HepG2 (cell line): ENCODE measurements around the gene TOM1L2. TPM values are rescaled to one million over a fixed set of nuclear protein-coding genes. Genes with fewer than 3 reads are reported as not detected.

Experiments used
- ATAC-seq: fragments of 200-7000 bp; cut with Tn5 transposase; 3 replicates; pipeline ENCODE4 v1.9.1; 2020; ENCODE audit warnings: mild to moderate bottlenecking, moderate library complexity
- BruUV-seq: library from RNA; stranded (reverse); fragments of 400-500 nt; replicated peaks from 2 replicates; lab custom pipeline; 2021; lab: Mats Ljungman, UMichigan
- CTCF ChIA-PET: fragments of 300-600 bp; formaldehyde crosslinking; extraction: SDS; loops from one replicate; lab custom pipeline; 2021; ENCODE audit warnings: low total read pairs, inconsistent platforms, low intra/inter-chr PET ratio; lab: Yijun Ruan, JAX
- POLR2A ChIA-PET: fragments of 350-600 bp; sonication (Branson Sonifier 250); formaldehyde crosslinking; loops from one replicate; lab custom pipeline; 2020; ENCODE audit warnings: antibody characterized with exemption, inconsistent platforms; lab: Yijun Ruan, JAX
- DNase-seq: peaks from one replicate; pipeline ENCODE4 v3.0.0-alpha.2; 2015; ENCODE audit warnings: low spot score
- FAIRE-seq: peaks from 3 replicates; lab custom pipeline; 2011; peaks lifted over from hg19 to GRCh38; lab: Jason Lieb, UNC
- H2AFZ ChIP-seq: one replicate; pipeline ENCODE4 v1.6.1; 2011; ENCODE audit warnings: low read length, inconsistent platforms
- H3K27ac ChIP-seq: fragments of 300-600 bp; 3 replicates; pipeline ENCODE4 v1.8.0; 2011; ENCODE audit warnings: mixed run types, mild to moderate bottlenecking, mixed read lengths, low read length, inconsistent platforms; ENCODE audit not compliant: insufficient read depth; ENCODE audit errors: extremely low read length
- H3K27me3 ChIP-seq, 2 experiments: fragments of 200-600 bp in 1 of 2; 2 replicates in 1 of 2; 3 replicates in 1 of 2; pipeline versions ENCODE4 v1.6.0 to v1.8.0; 2011; ENCODE audit warnings: low read length in 2 of 2, mild to moderate bottlenecking in 2 of 2, moderate library complexity in 2 of 2, inconsistent platforms in 1 of 2; ENCODE audit not compliant: insufficient read depth in 2 of 2, control insufficient read depth in 1 of 2
- H3K36me3 ChIP-seq, 2 experiments: fragments of 200-600 bp in 1 of 2; replicated peaks in 1 of 2; 2 replicates in 1 of 2; 3 replicates in 1 of 2; pipeline versions ENCODE4 v1.5.1 to v1.8.0; 2011; ENCODE audit warnings: low read length in 2 of 2, inconsistent platforms in 1 of 2; ENCODE audit not compliant: insufficient read depth in 2 of 2, control insufficient read depth in 1 of 2
- H3K4me1 ChIP-seq: 2 replicates; pipeline ENCODE4 v1.5.1; 2012; ENCODE audit warnings: low read length, inconsistent platforms; ENCODE audit not compliant: insufficient read depth
- H3K4me2 ChIP-seq: 2 replicates; pipeline ENCODE4 v1.6.0; 2011; ENCODE audit warnings: low read depth, low read length, inconsistent platforms
- H3K4me3 ChIP-seq, 3 experiments: fragments of 200-600 bp in 1 of 3; sonication (generic), shearing (Covaris generic) in 1 of 3; replicated peaks in 1 of 3; 2 replicates each; pipeline ENCODE4 v1.5.1; 2011 to 2016; ENCODE audit warnings: low read length in 3 of 3, inconsistent platforms in 2 of 3, low read depth in 2 of 3, mild to moderate bottlenecking in 2 of 3, control low read depth in 1 of 3, mixed read lengths in 1 of 3; ENCODE audit not compliant: insufficient read depth in 1 of 3
- H3K79me2 ChIP-seq: one replicate; pipeline ENCODE4 v1.6.1; 2011; ENCODE audit warnings: low read length, inconsistent platforms; ENCODE audit not compliant: insufficient read depth
- H3K9ac ChIP-seq: 2 replicates; pipeline ENCODE4 v1.6.0; 2011; ENCODE audit warnings: mild to moderate bottlenecking, low read depth, low read length, inconsistent platforms; ENCODE audit not compliant: insufficient read depth
- H3K9me3 ChIP-seq: 2 replicates; pipeline ENCODE4 v1.5.1; 2012; ENCODE audit warnings: mild to moderate bottlenecking, low read length
- H4K20me1 ChIP-seq: 2 replicates; pipeline ENCODE4 v1.6.0; 2011; ENCODE audit warnings: inconsistent platforms, mild to moderate bottlenecking, low read length, moderate library complexity; ENCODE audit not compliant: insufficient read depth
- ADNP ChIP-seq: sonication (generic); formaldehyde crosslinking; IDR thresholded peaks from 2 replicates; pipeline ENCODE4 v1.4.0; 2020; ENCODE audit warnings: missing genetic modification reagents
- ATM ChIP-seq: fragments of 450-650 bp; IDR thresholded peaks from 2 replicates; pipeline ENCODE4 v1.7.1; 2017; ENCODE audit warnings: mild to moderate bottlenecking, borderline replicate concordance
- DMAP1 ChIP-seq: IDR thresholded peaks from 2 replicates; pipeline ENCODE4 v1.6.1; 2016
- FOXJ3 ChIP-seq: sonication (generic); formaldehyde crosslinking; IDR thresholded peaks from 2 replicates; pipeline ENCODE4 v1.4.0; 2020; ENCODE audit warnings: missing genetic modification reagents, mild to moderate bottlenecking, borderline replicate concordance
- HMG20A ChIP-seq: IDR thresholded peaks from 2 replicates; pipeline ENCODE4 v1.6.1; 2016; ENCODE audit warnings: borderline replicate concordance
- HOXA3 ChIP-seq: sonication (generic); formaldehyde crosslinking; IDR thresholded peaks from 2 replicates; pipeline ENCODE4 v1.5.0; 2020; ENCODE audit warnings: missing genetic modification reagents
- RCOR2 ChIP-seq: IDR thresholded peaks from 2 replicates; pipeline ENCODE4 v1.6.1; 2016; ENCODE audit warnings: missing biosample characterization, missing genetic modification reagents
- ZNF878 ChIP-seq: sonication (generic); formaldehyde crosslinking; IDR thresholded peaks from 2 replicates; pipeline ENCODE4 v1.8.1; 2023; ENCODE audit warnings: mild to moderate bottlenecking, missing genetic modification reagents, moderate library complexity
- ZNF879 ChIP-seq: sonication (generic); formaldehyde crosslinking; IDR thresholded peaks from 2 replicates; pipeline ENCODE4 v1.8.1; 2023; ENCODE audit warnings: missing genetic modification reagents
- WGBS: methylation state at CpG from one replicate; pipeline ENCODE4 v1.1.6; 2017; ENCODE audit warnings: low lambda C conversion rate; 5-methylcytosine and 5-hydroxymethylcytosine counted together
- in situ Hi-C: cut with HindIII; loops from 2 replicates; pipeline ENCODE4 v1.10.0; 2017; ENCODE audit warnings: low pct_unique_long_range_greater_than_20kb; ENCODE audit not compliant: extremely low pct_ligation_motif_present
- intact Hi-C: fragments of 100-400 bp; cut with micrococcal nuclease; formaldehyde crosslinking; loops from one replicate; pipeline ENCODE4 v1.10.0; 2022; ENCODE audit not compliant: unreplicated experiment
- polyA plus RNA-seq, 8 experiments: library from polyadenylated mRNA; depleted of rRNA in 3 of 8; stranded (reverse) in 7 of 8; unstranded in 1 of 8; fragments of >200 nt; fragmentation: Illumina TruSeq in 4 of 8; extraction: Trizol in 4 of 8; gene quantifications; 2 replicates each; pipeline versions ENCODE4 v1.2.1 to v1.2.3, GENCODE V29; 2011 to 2016; ENCODE audit warnings: low read depth in 4 of 8, missing spikeins in 1 of 8, mixed read lengths in 1 of 8; ENCODE audit not compliant: insufficient read depth in 1 of 8
- total RNA-seq, 5 experiments: library from RNA; depleted of rRNA; stranded (reverse); fragments of >200 nt; fragmentation: Illumina TruSeq; extraction: Trizol; gene quantifications; 2 replicates each; pipeline ENCODE4 v1.2.3, GENCODE V29; 2016; ENCODE audit warnings: low read depth in 1 of 5
- TF ChIP-seq, protein P1 (sequence below): sonication (generic); formaldehyde crosslinking; IDR thresholded peaks from 2 replicates; pipeline ENCODE4 v1.8.1; 2022; ENCODE audit warnings: low read depth, mild to moderate bottlenecking, missing genetic modification reagents
- TF ChIP-seq, protein P2 (sequence below): sonication (generic); formaldehyde crosslinking; conservative IDR thresholded peaks from 2 replicates; pipeline ENCODE4 v1.8.0; 2022; ENCODE audit warnings: mild to moderate bottlenecking, moderate library complexity, missing genetic modification reagents
- TF ChIP-seq, protein P3 (sequence below): sonication (generic); formaldehyde crosslinking; conservative IDR thresholded peaks from 2 replicates; pipeline ENCODE4 v1.4.0; 2020; ENCODE audit warnings: mild to moderate bottlenecking, missing genetic modification reagents, moderate library complexity

The TOM1L2 gene
- total and polyA plus RNA-seq, 2 of the 13 experiments (the other 11 are each of a cell fraction or from before 2014, with no cell fraction given): 4.7 to 7.4 TPM

DNA sequence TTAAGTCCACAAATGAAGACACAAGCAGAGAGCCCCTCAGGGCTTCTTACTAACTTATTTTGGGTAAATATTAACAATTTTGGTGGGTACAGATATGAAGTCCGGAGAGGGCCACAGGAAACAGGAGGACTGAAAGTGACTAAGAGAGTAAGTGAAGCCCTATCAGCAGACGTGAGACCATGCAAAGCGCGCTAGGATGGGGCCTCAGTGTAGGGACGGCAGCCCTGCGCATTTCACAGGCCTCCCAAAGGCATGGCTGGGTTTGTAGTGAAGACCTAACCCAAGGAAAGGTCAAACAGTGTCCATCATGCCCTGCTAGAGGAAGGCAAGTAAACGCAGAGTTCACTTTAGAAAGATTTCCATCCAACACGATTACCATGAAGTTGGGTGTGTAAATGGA lies 75.5 kb downstream of the TOM1L2 start:
- BruUV-seq: no TSS peak
- Histone ChIP-seq H3K4me2 (no peak overlapping the region), H3K4me1 (peaks cover 51% of the 10 kb centered on the region), H3K79me2 (no peaks in the 10 kb centered on the region), H4K20me1 (no peaks in the 10 kb centered on the region), H3K36me3 (0 out of 5 replicates have a peak, but pooled peaks cover 0 to 2% of the 10 kb centered on the region in 2 experiments), H3K4me3 (no peak overlapping the region), H3K27me3 (no peaks in the 10 kb centered on the region), H3K27ac (peak overlapping the region; percentile 4), H3K9me3 (no peaks in the 10 kb centered on the region), H3K9ac (no peak overlapping the region), H2AFZ (no peak overlapping the region)
- FAIRE-seq (no peak), DNase-seq (no peak), ATAC-seq (no peak)
- ChIA-PET POLR2A (no interaction called here), CTCF (no interaction called here)
- in situ Hi-C loops (loop anchor here (10.0 kb wide), 1 partner anchor 138 kb away; the partner anchor contains the start of genes ATPAF2 and GID4), intact Hi-C loops (no loop called here)
- 69% methylated on average over 8 of the region's 8 CpGs for WGBS
- TF ChIP-seq, protein P1, sequence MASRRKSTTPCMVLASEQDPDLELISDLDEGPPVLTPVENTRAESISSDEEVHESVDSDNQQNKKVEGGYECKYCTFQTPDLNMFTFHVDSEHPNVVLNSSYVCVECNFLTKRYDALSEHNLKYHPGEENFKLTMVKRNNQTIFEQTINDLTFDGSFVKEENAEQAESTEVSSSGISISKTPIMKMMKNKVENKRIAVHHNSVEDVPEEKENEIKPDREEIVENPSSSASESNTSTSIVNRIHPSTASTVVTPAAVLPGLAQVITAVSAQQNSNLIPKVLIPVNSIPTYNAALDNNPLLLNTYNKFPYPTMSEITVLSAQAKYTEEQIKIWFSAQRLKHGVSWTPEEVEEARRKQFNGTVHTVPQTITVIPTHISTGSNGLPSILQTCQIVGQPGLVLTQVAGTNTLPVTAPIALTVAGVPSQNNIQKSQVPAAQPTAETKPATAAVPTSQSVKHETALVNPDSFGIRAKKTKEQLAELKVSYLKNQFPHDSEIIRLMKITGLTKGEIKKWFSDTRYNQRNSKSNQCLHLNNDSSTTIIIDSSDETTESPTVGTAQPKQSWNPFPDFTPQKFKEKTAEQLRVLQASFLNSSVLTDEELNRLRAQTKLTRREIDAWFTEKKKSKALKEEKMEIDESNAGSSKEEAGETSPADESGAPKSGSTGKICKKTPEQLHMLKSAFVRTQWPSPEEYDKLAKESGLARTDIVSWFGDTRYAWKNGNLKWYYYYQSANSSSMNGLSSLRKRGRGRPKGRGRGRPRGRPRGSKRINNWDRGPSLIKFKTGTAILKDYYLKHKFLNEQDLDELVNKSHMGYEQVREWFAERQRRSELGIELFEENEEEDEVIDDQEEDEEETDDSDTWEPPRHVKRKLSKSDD (CRISPR knock-in tag): 0 out of 2 replicates have a peak, but pooled peaks have one; percentile 25
- TF ChIP-seq HOXA3 (CRISPR knock-in tag) (peak; percentile 41; the same call in 1 of the 2 replicates), RCOR2 (CRISPR knock-in tag) (no peak), FOXJ3 (CRISPR knock-in tag) (no peak), HMG20A (no peak), ZNF879 (CRISPR knock-in tag) (no peak), DMAP1 (no peak), ATM (no peak), ADNP (CRISPR knock-in tag) (no peak), ZNF878 (CRISPR knock-in tag) (no peak)
- TF ChIP-seq, protein P2, sequence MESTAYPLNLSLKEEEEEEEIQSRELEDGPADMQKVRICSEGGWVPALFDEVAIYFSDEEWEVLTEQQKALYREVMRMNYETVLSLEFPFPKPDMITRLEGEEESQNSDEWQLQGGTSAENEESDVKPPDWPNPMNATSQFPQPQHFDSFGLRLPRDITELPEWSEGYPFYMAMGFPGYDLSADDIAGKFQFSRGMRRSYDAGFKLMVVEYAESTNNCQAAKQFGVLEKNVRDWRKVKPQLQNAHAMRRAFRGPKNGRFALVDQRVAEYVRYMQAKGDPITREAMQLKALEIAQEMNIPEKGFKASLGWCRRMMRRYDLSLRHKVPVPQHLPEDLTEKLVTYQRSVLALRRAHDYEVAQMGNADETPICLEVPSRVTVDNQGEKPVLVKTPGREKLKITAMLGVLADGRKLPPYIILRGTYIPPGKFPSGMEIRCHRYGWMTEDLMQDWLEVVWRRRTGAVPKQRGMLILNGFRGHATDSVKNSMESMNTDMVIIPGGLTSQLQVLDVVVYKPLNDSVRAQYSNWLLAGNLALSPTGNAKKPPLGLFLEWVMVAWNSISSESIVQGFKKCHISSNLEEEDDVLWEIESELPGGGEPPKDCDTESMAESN (CRISPR knock-in tag): no peak
- TF ChIP-seq, protein P3, sequence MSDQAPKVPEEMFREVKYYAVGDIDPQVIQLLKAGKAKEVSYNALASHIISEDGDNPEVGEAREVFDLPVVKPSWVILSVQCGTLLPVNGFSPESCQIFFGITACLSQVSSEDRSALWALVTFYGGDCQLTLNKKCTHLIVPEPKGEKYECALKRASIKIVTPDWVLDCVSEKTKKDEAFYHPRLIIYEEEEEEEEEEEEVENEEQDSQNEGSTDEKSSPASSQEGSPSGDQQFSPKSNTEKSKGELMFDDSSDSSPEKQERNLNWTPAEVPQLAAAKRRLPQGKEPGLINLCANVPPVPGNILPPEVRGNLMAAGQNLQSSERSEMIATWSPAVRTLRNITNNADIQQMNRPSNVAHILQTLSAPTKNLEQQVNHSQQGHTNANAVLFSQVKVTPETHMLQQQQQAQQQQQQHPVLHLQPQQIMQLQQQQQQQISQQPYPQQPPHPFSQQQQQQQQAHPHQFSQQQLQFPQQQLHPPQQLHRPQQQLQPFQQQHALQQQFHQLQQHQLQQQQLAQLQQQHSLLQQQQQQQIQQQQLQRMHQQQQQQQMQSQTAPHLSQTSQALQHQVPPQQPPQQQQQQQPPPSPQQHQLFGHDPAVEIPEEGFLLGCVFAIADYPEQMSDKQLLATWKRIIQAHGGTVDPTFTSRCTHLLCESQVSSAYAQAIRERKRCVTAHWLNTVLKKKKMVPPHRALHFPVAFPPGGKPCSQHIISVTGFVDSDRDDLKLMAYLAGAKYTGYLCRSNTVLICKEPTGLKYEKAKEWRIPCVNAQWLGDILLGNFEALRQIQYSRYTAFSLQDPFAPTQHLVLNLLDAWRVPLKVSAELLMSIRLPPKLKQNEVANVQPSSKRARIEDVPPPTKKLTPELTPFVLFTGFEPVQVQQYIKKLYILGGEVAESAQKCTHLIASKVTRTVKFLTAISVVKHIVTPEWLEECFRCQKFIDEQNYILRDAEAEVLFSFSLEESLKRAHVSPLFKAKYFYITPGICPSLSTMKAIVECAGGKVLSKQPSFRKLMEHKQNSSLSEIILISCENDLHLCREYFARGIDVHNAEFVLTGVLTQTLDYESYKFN (CRISPR knock-in tag): 0 out of 2 replicates have a peak, but pooled peaks have one; percentile 10
